RPMI8226 (cell line): ENCODE measurements around the gene KMT2C.
"Not testable (repeated sequence)": the region's sequence is repeated elsewhere in the genome, so short reads cannot be mapped to it uniquely, and the experiment has no call there.

Experiments used
- DNase-seq: peaks from one replicate; pipeline ENCODE4 v3.0.0-alpha.2; 2015

The KMT2C gene

DNA sequence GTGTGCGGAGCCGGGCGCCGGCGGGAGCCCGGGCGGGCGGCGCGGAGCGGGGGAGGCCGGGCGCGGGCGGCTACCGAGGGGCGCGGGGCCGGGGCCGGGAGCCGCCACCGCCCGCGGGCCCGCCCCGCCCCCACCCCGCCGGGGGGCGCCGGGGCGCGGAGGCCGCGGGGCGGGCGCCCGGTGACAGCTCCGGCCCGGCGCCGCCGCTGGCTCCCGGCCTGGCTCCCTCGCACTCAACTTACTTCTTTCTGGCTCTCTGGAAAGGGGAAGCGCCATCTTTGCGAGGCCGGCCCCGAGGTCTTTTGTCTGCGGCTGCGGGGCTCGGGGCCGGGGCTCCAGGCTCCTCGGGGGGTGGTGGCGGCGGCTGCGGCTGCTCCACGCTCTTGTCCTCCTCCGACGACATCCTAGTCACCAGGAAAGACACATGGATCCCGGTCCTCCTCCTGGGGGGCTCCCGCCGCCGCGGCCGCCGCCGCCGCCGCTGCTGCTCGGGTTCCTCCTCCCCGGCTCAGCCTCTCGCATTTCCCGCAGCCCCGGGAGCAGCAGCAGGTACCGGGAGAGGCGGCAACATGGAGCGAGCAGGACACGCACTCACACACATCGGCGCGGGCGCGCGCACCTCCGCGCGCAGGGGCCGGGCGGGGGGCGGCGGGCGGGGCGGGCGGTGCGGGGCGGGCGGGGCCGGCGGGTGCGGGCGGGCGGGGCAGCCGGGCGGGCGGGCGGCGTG, at the start of gene KMT2C:
Gene KMT2C (minus strand): TSS at position 620 of the 727 bp plus-strand sequence. CDS start 217 bp downstream, at position 403.
- DNase-seq = peak; percentile 78

- DNase-seq = no peak
Measured at GRCh38 chr7:152481082-152481481, 45.3 kb upstream of the KMT2C start.

DNA sequence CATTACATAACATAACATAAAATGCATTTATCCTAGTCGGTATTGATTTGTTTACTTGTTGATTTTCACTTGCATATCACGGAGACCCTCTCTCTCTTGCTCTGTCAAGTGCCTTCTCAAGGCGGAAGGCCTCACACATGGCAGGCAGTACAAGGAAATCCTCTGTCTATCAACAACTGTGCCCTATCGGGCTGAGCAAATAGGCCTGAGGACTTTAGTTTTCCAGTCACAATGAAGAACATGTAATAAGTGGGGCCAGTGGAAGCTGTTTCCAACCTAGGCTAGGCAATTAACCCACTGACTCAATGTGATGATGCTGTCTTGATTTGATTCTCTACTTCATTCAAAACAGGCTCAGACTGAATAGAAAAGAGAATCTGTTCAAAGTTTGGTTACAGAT, 44.9 kb upstream of the KMT2C start:
- no peak for DNase-seq

DNA sequence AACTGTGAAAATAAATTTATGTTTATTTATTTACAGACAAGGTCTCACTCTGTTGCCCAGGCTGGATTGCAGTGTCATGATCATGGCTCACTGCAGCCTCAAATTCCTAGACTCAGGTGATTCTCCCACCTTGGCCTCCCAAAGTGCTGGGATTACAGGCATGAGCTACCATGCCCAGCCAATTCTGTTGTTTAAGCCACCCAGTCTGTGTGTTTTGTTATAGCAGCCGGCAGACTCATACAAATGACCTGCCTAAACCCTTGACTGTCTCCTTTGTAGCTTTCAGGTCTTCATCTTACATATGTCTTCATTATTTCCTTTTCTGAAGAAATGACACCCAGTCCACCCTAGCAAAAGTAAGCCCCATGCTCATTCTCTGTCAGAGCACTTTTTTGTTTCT, 43.8 kb upstream of the KMT2C start:
- DNase-seq = no peak

DNA sequence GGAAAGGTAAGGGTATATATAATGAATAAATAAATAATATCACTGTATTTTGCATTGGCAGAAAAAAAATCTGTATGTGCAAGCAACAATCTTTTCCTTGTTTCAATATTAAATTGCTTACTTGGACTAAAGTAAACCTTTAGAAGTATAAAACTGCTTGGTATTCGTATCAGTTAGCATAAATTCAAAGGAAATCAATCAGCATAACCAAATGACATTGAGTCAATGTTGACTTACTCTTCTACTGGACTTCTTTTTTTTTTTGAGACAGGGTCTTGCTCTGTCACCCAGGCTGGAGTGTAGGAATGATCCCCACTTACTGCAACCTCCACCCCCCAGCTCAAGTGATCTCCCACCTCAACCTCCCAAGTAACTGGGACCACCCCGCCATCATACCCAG, 42.3 kb upstream of the KMT2C start:
- DNase-seq = no peak

GRCh38 chr7:152477079-152477478, 41.3 kb upstream of the KMT2C start:
- DNase-seq = no peak

DNA sequence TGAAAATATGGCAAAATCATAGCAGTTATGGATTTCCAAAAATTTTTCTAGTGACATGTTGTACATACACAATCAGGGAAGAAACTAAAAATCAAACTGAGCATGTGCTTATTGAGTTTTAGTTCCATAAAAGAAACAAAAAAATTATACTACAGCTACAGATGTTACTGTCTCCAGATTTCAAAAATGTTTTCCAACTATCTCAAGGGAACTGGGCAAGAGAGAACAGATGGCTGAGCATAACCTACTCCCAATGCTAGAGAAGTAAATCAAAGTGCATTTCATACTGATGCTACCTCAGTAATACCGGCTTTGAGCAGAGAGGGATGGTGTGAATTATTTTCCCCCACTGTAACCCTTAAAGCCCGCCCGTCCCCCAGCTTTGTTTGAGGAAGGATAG, 40.7 kb upstream of the KMT2C start:
- DNase-seq = no peak

GRCh38 chr7:152471023-152471620, 35.3 kb upstream of the KMT2C start:
- DNase-seq = not testable (repeated sequence)

DNA sequence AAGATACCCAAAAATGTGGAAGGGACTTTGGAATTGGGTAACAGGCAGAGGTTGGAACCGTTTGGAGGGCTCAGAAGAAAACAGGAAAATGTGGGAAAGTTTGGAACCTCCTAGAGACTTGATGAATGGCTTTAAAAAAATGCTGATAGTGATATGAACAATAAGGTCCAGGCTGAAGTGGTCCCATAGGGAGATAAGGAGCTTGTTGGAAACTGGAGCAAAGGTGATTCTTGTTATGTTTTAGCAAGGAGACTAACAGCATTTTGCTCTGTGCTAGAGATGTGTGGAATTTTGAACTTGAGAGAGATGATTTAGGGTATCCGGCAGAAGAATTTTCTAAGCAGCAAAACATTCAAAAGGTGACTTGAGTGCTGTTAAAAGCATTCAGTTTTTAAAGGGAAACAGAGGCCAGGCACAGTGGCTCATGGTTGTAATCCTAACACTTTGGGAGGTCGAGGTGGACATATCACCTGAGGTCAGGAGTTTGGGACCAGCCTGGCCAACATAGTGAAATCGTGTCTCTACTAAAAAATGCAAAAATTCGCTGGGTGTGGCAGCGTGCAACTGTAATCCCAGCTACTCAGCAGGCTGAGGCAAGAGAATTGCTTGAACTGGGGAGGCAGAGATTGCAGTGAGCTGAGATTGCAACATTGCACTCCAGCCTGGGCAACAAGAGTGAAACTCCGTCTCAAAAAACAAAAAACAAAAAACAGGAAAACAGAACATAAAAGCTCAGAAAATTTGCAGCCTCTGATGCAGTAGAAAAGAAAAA, 34.6 kb upstream of the KMT2C start:
- not testable (repeated sequence) for DNase-seq

DNA sequence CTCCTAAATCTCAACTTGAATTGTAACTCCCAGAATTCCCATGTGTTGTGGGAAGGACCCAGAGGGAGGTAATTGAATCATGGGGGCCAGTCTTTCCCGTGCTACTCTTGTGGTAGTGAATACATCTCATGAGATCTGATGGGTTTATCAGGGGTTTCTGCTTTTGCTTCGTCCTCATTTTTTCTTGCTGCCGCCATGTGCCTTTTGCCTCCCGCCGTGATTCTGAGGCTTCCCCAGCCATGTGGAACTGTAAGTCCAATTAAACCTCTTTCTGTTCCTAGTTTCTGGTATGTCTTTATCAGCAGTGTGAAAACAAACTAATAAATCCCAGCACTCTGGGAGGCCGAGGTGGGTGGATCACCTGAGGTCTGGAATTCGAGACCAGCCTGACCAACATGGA, 33.8 kb upstream of the KMT2C start:
- DNase-seq = not testable (repeated sequence)

- no peak for DNase-seq
Measured at GRCh38 chr7:152467225-152467624, 31.4 kb upstream of the KMT2C start.

GRCh38 chr7:152465119-152465387, 29.2 kb upstream of the KMT2C start:
- no peak for DNase-seq

GRCh38 chr7:152464312-152465118, 28.7 kb upstream of the KMT2C start:
- peak; percentile 78 for DNase-seq

GRCh38 chr7:152463709-152464311, 28.0 kb upstream of the KMT2C start:
- DNase-seq = peak; percentile 100

DNA sequence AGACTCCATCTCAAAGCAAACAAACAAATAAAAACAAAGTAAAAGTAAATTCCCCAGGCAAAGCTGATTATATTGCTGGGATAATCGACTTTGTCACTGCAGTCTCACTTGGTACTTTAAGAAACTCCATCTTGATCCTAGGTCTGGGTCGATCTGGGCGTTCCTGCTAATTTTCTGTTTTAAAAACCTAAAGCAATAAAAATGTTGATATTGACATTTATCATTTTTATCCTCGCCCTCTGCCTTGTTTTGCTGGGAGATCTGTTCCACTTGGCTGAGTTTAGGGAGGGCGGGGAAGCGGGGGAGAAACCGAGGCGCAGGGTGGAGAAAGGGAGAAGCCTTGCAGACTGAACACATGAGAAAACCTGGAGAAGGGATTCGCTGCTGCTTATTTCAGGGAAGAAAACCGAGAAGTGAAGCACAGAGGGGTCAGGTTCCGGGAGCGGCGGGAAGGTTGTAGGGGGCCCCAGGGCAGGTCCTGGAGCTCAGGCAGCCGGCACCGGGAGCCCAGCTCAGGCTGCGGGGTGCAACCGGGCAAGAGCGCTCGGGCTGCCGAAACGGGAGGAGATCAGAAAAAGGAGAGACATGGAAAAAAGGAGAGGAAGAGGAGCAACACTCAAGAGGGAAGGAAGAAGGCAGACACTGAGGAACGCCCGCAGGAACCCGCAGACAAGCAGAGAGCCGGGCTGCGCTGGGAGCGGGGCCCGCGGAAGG, 27.3 kb upstream of the KMT2C start:
- no peak for DNase-seq

- peak; percentile 94 for DNase-seq
Measured at GRCh38 chr7:152459724-152460251, 24.0 kb upstream of the KMT2C start.

DNA sequence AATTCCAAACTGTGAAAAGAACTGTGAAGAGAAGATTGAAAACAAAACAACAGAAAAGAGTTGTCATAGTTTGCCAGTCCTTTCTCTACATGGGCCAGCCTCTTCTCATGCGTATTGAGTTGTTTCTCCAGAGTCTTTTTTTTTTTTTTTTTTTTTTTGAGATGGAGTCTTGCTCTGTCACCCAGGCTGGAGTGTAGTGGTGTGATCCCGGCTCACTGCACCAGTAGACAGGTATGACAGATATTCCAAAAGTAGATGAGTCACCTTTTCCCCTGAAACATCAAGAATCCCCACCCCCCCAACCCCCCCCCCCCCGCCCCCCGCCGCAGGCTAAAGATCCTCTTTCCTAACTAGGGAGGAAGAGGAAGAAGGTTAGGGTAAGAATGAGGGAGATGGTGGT, 15.6 kb upstream of the KMT2C start:
- no peak for DNase-seq

DNA sequence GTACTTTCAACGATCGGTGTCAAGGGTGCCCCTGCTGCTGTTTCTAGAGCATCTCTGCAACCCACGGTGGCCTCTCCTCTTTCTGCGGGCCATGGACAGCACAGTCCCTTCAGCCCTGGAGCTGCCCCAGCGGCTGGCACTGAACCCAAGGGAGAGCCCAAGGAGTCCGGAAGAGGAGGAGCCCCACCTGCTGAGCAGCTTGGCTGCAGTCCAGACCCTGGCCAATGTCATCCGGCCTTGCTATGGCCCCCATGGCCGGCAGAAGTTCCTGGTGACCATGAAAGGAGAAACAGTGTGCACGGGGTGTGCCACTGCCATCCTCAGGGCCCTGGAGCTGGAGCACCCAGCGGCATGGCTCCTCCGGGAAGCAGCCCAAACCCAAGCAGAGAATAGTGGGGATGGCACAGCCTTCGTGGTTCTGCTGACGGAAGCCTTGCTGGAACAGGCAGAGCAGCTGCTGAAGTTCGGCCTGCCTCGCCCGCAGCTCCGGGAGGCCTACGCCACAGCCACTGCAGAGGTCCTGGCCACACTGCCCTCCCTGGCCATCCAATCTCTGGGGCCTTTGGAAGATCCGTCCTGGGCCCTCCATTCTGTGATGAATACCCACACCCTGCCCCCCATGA, 9.7 kb upstream of the KMT2C start:
- not testable (repeated sequence) for DNase-seq

- no peak for DNase-seq
Measured at GRCh38 chr7:152443586-152443985, 7.8 kb upstream of the KMT2C start.

GRCh38 chr7:152442330-152442835, 6.6 kb upstream of the KMT2C start:
- DNase-seq = no peak

GRCh38 chr7:152441810-152442209, 6.0 kb upstream of the KMT2C start:
- not testable (repeated sequence) for DNase-seq
